Tongue (tissue), 2 donors: ENCODE measurements around the gene SLC39A11. TPM values are rescaled to one million over a fixed set of nuclear protein-coding genes. Genes with fewer than 3 reads are reported as not detected.

Experiments
- DNase-seq: peaks from one replicate; pipeline ENCODE4 v3.0.0-alpha.2; 2015
- total RNA-seq: library from RNA; depleted of rRNA; stranded (reverse); fragments of >200 nt; gene quantifications from one replicate; pipeline ENCODE4 v1.2.3, GENCODE V29; 2014

Gene SLC39A11
- total RNA-seq, 1 donor from 2014 or later, result 12.7 TPM

DNA sequence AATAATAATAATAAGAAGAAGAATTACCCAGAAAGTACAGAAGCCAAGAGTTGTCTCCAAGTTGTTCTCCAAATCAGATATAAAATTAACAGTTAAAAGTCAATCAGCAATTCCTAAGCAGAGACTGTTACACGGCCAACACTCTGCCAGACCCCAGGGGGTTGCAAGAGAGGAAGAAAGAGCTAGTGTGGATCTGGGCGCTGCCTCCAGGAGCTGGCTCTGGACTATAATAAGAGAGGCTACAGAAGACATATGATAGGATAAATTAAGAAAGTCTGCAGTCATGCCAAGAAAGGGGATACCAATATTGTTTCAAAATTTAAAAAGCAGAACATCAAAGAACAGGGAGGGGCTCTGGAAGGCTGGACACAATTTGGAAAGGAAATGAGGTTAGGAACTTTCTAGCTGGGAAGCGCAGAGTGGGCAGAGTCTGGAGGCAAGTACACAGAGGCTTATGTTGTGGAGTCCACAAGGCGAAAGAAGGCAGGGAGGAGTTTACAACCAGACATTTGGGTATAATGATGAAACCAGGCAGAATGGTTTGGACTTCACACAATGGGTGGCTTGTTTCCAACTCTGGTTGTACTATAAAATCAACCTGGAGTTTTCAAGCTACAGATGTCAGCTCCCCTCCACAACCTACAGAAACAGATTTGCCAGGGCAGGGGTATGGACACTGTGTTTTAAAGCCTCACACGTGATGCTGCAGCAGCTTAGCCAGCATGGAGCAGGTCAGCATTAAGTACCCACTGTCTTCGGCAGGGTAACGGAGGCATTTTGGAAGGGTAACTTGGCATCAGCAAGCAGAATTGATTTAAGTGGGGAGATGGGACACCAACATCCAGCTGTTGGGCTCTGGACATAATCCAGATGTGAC, 49.4 kb downstream of the SLC39A11 start:
- DNase-seq, result peak; percentile 76

DNA sequence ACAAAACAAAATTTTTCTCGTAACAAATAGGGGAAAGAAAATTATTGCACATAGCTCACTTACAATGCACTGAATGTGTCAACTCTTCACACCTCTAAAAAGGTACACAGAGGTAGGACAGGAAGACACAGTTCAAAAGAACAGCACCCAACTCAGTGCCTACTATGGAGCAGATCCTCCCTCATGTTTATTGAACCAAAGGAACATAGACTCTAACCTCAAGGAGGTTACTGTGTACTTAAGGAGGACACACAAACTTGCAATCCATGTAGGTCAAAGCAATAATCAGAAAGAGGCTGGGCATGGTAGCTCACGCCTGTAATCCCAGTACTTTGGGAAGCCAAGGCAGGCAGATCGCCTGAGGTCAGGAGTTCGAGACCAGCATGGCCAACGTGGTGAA, 50.3 kb downstream of the SLC39A11 start:
- DNase-seq, result no peak

DNA sequence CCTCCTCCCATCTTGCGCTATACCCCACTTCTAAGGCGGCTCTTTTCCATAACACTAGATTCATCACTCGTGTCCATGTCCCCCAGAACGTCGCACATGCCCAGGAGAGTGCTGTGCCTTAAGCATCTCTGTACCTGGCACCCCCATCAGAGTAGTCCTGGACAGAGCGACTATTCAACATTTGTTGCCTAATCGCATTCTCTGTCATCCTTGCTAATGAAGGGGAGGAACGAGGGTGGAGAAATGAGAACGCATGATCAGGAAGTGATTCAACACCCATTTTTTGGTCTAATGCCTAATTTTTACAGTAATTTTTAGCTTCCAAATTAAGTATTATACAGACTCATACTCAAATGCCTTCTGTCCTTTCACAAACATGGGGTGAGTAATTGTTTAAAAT, 53.2 kb downstream of the SLC39A11 start:
- DNase-seq, result no peak

DNA sequence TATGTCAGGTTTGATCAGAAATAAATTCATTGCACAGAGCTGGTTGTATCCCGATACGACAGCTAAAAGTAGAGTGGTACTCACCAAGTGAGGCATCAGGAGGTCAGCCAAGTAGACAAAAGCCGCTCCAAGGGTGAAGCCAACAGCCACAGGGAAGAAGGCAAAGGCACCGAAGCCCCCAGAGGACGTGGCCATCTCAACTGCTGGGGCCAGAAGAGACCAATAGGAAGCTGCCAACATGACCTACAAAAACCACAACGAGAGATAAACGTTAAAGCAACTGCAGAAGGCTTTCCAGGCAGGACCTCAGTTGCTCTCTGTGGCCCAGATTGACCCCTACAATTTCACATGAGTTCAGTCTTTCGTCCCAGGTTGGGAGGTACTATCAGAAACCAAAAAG, 61.0 kb downstream of the SLC39A11 start:
- DNase-seq, result no peak

DNA sequence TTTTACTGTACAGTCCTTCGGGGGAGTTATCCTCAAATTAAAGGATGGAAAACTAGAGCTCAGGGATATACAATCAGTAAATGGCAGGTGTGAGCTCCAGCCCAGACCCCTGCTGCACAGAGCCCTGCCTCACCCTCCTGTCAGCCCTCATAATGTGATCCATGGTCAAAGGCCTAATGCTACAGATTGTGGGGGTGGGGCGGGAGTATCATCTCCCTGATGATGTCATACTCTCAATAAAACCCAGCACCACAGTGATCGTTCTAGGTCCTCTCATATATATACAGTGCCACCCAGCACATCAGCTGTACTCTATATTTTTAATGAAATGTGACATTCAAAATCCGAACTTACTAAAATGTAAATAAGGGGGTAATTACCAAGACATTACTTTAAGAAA, 61.5 kb downstream of the SLC39A11 start:
- DNase-seq, result peak; percentile 54

DNA sequence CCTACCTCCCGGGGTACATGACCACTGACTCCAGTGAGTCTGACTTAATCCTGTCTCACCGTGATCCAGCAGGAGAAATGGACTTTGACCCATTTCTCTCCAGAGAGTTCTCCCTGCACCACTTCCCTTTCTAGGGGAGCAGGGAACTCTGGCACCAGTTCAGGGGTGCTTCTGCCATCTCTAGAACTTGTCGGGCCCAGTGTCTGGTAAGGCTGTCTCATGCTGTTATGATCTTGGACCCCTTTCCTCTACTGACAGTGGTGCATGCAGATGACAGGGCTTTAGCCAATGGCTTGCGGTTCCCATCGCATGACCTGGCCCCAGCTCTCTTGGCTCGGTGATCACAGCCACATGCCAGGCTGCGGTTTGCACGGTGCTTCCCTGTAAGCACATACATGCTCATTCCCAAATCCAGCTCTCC, 62.0 kb downstream of the SLC39A11 start:
- peak; percentile 56 for DNase-seq

DNA sequence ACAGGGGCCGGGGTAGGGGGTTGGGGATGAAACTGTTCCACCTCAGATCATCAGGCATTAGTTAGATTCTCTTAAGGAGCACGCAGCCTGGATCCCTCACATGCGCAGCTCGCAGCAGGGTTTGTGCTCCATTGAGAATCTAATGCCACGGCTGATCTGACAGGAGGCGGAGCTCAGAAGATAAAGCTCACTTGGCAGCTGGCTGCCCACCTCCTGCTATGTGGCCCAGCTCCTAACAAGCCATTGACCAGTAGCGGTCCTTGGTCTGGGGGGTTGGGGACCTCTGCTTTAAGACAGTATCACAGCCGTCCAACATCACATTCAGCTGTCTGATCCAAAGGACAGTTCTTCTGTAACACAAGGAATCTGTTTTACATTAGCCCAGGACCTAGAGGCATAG, 62.5 kb downstream of the SLC39A11 start:
- no peak for DNase-seq

DNA sequence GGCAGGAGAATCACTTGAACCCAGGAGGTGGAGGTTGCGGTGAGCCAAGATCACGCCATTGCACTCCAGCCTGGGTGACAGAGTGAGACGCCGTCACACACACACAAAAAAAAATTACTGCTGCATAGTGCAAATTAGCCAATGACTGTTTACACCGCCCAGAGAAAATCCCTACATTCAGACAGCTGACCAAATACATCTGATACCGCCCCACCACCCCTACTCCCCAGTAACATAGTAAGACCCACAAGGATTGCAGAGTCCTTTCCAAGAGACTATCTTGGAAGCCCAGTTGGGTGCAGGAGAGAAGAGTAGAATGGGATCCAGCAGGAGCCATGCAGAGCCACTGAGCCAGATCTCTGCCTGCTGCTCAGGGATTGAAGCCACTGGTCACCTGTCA, 63.5 kb downstream of the SLC39A11 start:
- DNase-seq, result no peak

DNA sequence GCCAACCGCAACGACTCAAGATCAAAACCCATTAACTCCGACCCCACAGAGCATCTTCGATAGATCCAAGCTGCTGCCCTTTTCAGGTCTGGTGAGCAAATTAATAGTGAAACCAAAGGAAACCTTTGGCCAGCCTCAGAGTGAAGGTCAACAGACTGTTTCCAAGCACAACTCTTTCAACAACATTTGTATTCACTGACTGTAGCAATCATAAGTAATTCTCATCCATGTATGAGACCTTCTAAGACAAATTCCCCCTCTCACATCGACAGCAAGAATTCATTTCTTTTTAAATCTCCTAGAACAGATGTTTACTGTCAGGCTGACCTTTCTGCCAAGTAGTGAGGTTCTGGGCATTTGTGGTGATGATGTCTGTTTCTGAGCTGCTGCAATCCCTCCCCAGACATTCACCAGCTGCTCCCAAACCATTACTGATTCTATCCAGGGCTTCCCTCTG, 64.2 kb downstream of the SLC39A11 start:
- peak; percentile 77 for DNase-seq

DNA sequence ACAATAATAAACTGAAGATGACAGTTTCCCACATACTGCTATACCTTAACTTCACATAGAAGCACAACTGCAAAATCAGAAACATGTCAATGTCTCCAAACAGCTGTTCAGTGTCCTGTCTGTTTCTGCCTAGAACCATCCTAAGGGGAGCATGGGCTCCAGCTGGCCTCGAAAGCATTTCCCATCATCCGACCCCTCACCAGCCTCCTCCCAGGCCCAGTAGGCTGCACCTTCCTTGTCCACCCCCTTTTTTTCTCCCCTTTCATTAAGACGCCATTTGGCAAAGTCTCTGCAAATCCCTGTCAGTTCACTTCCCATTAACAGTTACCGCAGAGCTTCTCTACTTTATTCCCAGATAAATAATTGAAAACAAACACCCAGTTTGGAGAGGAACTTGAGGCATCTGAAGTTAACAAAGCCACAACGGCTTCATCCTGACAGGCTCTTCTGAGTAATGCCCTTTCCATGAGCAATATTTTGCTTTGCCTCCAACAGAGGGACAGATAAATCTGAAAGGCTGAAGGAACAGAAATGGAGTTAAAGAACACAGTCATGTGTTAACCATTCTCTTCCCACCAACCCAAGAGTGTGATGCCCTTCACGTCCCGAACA, 65.3 kb downstream of the SLC39A11 start:
- DNase-seq, result peak; percentile 24

DNA sequence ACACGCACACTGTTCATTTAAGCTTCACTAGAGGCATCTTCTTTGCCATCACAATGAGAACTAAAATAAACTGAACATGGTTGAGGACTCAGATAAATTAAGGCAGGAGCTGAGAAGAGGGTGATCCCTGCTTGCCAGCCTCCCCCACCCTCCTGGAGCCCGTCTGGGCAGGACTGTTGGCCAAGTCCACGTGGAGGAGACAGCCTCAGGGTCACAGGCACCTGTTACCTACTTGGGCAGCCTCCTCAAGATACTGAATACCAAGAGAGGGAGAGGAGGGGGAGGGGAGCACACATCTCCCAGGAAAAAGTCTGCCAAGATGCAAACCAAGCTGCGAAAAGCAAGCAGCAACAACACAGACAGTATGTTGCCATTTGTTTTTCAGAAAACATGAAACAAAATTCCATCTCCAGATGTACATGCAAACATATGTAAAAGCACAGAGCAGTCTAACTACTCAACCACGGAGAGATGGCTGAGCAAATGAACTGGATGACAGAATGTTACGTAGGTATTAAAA, 67.4 kb downstream of the SLC39A11 start:
- no peak for DNase-seq

DNA sequence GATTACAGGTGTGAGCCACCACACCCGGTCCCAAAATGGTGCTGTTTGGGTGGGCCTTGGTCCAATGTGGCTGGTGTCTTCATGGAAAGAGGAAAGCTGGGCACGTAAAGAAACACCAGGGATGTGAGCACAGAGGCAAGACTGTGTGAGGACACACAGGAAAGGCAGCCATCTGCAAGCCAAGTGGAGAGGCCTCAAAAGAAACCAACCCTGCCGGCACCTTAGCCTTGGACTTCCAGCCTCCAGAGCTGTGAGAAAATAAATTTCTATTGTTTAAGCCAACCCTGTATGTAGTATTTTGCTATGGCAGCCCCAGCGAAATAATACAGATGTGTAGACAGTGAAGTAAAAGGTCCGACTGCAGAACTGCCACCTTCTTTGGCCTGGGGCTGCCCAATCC, 68.7 kb downstream of the SLC39A11 start:
- DNase-seq, result no peak

DNA sequence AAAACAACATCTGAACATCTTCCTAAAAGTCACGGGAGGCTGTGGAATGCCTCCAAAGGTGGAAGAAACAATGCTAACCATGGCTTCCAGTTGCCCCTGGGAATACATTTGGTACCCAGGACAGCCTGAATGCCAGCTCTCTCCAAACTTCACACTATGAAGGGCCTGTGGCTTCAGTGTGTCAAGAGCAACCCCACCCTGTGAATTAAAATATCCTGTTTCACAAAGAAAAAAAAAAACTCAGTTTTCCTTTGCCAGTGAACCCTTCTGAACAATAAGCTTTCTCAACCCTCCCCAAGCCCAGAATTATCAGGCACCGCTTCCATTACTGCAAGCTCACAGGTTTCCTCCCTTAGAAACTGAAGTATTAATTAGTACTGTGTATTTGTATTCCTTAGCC, 69.8 kb downstream of the SLC39A11 start:
- no peak for DNase-seq

DNA sequence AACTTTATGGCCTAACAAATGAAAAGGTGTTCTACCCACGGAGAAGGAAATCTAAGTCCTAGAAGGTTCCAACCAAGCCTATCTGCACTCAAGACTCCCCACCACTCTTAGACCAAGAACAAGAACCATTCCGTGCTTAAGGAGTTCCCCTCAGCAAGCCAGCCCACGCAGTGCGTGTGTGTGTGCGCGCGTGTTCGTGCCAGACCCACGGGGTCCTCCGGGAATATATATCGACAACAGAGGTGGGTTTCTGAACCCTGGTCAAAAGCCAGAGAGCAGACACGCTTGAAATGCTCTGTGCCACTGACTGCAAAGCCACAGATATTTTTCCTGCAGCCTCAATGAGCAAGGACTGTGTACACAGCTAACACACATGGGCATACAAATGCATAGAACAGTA, 70.7 kb downstream of the SLC39A11 start:
- no peak for DNase-seq

DNA sequence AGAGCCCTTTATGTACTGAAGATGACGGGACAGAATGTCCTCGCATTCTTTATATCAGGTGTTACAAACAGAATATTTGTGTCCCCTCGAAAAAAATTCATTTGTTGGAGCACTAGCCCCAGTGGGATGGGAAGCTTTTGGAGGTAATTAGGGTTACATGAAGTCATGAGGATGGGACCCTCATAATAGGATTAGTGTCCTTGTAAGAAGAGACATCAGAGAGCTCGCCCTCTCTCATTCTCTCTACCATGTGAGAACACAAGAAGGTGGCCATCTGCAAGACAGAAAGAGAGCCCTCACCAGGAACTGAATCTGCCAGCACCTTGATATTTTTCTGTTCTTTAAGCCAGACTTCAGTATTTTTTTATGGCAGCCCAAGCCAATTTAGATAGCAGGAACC, 72.4 kb downstream of the SLC39A11 start:
- DNase-seq, result no peak

DNA sequence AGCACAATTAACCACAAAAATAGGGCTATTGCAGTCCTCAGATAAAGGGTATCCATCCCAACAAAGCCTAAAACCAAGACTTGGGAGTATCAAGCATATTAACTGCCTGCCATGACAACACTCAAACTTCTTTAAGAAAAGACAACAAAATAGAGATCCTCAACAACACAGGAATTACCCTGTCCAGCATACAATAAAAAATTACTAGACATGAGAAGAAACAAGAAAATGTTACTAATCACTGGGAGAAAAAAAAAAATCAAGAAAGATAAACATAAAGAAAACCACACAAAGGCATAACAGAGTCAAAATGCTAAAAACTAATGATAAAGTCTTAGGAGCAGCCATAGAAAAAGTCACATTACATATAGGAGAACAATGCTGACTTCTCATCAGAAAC, 73.9 kb downstream of the SLC39A11 start:
- no peak for DNase-seq

DNA sequence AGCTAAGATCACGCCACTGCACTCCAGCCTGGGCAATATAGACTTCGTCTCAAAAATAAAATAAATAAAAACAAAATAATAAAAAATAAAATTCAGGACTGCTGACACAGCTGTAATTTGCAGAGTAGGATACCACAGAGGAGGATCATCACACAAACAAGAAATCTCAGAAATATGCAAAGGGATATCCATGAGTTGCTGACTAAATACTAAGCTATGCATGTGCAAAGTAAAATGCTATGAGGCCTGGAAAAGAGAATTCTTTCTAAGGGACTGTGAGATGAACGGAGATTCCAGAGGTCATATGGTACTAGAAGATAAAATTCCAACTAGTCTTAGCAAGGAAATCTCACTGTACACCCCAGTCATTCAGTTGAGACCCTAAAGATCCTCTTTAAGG, 74.8 kb downstream of the SLC39A11 start:
- DNase-seq, result no peak

DNA sequence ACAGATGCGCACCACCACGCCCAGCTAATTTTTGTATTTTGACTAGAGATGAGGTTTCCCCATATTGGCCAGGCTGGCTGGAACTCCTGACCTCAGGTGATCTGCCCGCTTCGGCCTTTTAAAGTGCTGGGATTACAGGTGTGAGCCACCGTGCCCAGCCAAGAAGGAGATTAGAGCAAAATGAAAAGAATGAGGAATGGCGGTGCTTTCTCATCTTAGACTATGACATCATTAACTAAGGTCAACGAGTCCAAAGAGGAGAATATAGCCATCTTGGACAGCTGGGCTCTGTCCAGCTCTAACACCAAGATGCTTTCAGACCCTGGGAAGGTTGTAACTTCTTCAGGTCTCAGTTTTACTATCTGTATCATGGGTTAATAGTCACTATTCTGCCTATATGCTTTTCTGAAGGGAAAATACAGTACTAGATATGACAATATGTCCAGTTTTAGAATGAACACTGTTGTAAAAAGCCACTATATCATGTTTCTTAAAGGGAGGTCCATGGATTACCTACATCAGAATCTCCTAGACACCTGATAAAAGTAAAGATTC, 76.7 kb downstream of the SLC39A11 start:
- no peak for DNase-seq

DNA sequence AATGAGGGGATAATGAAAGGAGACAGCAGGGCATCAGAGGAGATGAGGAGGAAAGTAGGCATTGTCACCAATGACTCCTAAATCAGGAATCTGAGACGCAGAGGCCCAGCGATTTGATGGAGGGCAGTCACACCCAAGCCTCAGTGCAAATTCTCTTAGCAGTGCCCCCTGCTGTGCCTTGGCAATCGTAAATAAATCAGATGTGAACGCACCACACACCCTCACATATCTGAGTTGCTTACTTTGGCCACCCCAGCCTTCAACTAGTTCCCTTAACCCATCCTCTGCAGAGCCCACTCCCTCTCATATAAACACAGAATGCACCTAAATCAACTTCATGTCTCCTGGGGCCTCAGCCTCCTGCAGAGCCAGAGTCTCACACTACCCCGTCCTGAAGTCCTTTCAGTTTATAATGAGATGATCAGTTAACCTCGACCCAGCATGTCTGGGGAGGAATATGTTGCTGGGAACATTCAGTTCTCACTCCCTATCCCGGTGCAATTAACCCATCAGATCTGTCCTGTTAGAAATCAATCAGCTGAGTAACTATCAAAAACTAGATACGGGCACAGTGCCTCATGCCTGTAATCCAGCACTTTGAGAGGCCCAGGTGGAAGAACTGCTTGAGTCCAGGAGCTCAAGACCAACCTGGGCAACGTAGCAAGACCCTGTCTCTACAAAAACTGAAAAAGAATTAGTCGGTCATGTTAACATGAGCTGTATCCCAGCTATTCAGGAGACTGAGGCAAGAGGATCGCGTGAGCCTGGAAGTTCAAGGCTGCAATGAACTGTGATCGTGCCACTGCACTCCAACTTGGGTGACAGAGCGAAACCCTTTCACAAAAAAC, 78.4 kb downstream of the SLC39A11 start:
- DNase-seq, result peak; percentile 35

DNA sequence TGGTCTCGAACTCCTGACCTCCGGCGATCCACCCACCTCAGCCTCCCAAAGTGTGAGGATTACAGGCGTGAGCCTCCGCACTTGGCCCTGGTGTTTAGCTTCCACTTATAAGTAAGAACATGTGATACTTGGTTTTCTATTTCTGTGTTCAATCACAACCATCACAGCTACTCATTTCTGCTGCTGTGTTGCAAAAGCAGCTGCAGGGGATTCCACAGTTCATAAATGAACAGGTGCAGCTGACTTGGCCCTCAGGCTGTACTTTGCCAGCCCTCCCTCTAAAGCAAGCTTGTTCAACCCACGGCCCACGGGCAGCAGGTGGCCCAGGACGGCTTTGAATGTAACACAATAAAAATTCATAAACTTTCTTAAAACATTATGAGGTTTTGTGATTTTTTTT, 79.2 kb downstream of the SLC39A11 start:
- DNase-seq, result peak; percentile 84

DNA sequence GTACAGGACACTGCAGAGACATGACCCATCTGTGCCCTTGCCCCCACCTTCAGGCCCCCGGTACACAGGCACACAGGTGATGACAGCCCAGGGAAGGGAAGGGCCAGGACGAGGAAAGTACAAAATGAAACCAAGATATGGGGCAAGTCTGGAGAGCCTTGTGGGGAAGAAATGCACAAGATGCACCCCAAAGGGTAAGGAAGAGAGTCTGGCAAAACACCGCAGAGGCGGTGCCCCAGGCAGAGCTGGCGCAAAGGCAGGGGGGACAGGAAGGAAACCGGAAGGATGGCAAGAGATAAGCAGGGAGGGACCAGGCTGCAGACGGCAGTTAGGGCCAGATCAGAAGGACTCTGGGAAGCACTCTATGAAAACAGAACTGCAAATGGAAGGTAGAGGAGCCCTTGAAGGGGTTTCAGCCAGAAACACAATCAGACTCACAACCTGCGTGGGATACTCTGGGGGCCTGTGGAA, 81.4 kb downstream of the SLC39A11 start:
- no peak for DNase-seq

DNA sequence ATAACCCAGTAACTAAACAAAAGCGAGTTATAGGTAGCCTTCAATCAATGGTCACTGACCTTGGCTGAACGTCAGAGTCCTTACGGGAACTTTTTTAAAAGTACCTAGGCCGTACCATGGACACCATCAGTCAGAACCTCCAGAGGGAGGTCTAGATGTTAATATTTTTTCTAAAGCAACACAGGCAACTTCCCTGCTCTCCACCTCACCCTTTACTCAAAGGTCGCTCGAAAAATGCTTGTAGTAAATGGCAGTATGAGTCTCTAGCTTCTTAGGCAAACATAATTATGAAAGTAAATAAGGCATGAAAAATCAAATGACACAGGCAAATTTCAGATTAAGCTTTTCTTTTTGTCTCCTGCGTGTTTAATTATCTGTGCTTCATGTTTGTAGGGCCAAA, 82.1 kb downstream of the SLC39A11 start:
- DNase-seq, result no peak
